NCI-H2196 treated with DMSO at 0.1 percent for 48 hours (cell line): ENCODE data around the gene CBL.
"Not testable (repeated sequence)": the region's sequence is repeated elsewhere in the genome, so short reads cannot be mapped to it uniquely, and the experiment has no call there.

ENCODE experiments used
- DNase-seq: peaks from one replicate; lab custom pipeline; 2025; ENCODE audit not compliant: unreplicated experiment; lab: John Stamatoyannopoulos, UW

CBL gene

GRCh38 chr11:119205574-119206510, at the start of gene CBL:
Gene CBL (plus strand): TSS chr11:119206339. CDS start chr11:119206418, 79 bp downstream.
- DNase-seq: peak; percentile 83

GRCh38 chr11:119156496-119156895, 49.6 kb upstream of the CBL start:
- DNase-seq: no peak

GRCh38 chr11:119157063-119157462, 49.1 kb upstream of the CBL start:
- DNase-seq: no peak

- no peak for DNase-seq
Observed at GRCh38 chr11:119158467-119158866, 47.7 kb upstream of the CBL start.

- no peak for DNase-seq
Observed at GRCh38 chr11:119160151-119160550, 46.0 kb upstream of the CBL start.

- no peak for DNase-seq
Observed at GRCh38 chr11:119161871-119162270, 44.3 kb upstream of the CBL start.

GRCh38 chr11:119166368-119167076, 39.6 kb upstream of the CBL start:
- DNase-seq: no peak

GRCh38 chr11:119167077-119167458, 39.1 kb upstream of the CBL start:
- DNase-seq: not testable (repeated sequence)

GRCh38 chr11:119167933-119168332, 38.2 kb upstream of the CBL start:
- no peak for DNase-seq

GRCh38 chr11:119168471-119169281, 37.5 kb upstream of the CBL start, which contains the start of gene NLRX1:
Gene NLRX1 (plus strand): TSS chr11:119168725. CDS start chr11:119171404, 2,679 bp downstream.
- DNase-seq: peak; percentile 80

GRCh38 chr11:119169282-119169719, 36.8 kb upstream of the CBL start:
- DNase-seq: no peak

- DNase-seq: no peak
Observed at GRCh38 chr11:119172513-119172912, 33.6 kb upstream of the CBL start.

- no peak for DNase-seq
Observed at GRCh38 chr11:119173453-119173852, 32.7 kb upstream of the CBL start.

GRCh38 chr11:119175493-119176077, 30.6 kb upstream of the CBL start:
- no peak for DNase-seq

GRCh38 chr11:119178166-119178680, 27.9 kb upstream of the CBL start:
- no peak for DNase-seq

- DNase-seq: no peak
Observed at GRCh38 chr11:119179342-119179741, 26.8 kb upstream of the CBL start.

- peak; percentile 92 for DNase-seq
Observed at GRCh38 chr11:119179983-119180382, 26.2 kb upstream of the CBL start.

GRCh38 chr11:119180729-119181676, 25.1 kb upstream of the CBL start:
- no peak for DNase-seq

- DNase-seq: no peak
Observed at GRCh38 chr11:119181677-119182412, 24.3 kb upstream of the CBL start.
